HFF-Myc (cell line): ENCODE results near the gene JMJD6.
"Not testable (repeated sequence)": the region's sequence is repeated elsewhere in the genome, so short reads cannot be mapped to it uniquely, and the experiment has no call there.

Source experiments
- DNase-seq: peaks from one replicate; pipeline ENCODE4 v3.0.0-alpha.2; 2011; ENCODE audit warnings: low read depth; ENCODE audit errors: extremely low read depth
- H3K4me3 ChIP-seq: replicated peaks from 2 replicates; pipeline ENCODE4 v1.5.1; 2011; ENCODE audit warnings: low read depth, mild to moderate bottlenecking, control low read depth, low read length
- TF ChIP-seq, protein P1 (sequence below): IDR thresholded peaks from 2 replicates; pipeline ENCODE4 v1.5.1; 2012; ENCODE audit warnings: mild to moderate bottlenecking, low read depth, low read length, control low read depth; ENCODE audit errors: missing control alignments

Gene JMJD6

DNA sequence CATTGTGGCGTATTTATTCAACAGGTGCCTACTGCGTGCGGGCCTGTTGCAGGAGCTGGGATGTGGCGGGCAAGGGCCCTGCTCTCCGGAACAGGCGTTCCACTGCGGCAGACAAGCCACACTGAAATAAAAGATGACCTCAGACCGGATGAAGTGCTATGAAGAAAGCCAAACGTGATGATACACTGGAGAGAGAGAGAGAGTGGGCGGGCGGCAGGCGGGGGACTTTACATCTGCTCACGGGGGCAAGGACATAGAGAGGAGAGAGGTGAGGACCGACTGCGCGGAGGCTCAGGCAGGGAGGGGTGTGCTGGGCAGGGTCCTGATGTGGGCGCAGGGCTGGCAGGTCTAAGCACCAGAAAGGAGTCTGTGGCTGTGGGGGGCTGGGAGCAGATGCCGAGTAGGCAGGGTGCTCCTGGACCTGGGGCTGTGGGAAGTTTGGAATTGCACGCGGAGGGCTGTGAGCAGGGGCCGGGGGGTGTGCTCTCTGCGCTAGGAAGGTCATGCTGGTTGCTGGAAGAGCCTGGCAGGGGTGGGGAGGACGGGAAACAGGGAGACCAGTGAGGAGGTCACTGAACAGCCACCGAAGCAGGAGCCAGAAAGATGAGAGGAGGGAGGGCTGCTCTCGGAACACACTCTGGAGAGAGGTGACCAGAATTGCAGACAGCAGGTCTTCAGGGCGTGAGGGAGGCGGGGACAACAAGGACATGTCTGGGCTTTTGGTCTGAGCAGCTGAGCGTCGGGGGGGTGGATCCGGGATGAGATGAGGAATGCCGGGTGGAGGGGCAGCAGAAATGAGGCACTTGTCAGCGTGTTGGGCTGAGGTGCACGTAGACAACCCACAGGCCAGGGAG, 25.6 kb downstream of the JMJD6 start:
- peak; percentile 48 for DNase-seq
- H3K4me3 ChIP-seq = peak overlapping the region; percentile 37
- TF ChIP-seq, protein P1, sequence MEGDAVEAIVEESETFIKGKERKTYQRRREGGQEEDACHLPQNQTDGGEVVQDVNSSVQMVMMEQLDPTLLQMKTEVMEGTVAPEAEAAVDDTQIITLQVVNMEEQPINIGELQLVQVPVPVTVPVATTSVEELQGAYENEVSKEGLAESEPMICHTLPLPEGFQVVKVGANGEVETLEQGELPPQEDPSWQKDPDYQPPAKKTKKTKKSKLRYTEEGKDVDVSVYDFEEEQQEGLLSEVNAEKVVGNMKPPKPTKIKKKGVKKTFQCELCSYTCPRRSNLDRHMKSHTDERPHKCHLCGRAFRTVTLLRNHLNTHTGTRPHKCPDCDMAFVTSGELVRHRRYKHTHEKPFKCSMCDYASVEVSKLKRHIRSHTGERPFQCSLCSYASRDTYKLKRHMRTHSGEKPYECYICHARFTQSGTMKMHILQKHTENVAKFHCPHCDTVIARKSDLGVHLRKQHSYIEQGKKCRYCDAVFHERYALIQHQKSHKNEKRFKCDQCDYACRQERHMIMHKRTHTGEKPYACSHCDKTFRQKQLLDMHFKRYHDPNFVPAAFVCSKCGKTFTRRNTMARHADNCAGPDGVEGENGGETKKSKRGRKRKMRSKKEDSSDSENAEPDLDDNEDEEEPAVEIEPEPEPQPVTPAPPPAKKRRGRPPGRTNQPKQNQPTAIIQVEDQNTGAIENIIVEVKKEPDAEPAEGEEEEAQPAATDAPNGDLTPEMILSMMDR = no peak

DNA sequence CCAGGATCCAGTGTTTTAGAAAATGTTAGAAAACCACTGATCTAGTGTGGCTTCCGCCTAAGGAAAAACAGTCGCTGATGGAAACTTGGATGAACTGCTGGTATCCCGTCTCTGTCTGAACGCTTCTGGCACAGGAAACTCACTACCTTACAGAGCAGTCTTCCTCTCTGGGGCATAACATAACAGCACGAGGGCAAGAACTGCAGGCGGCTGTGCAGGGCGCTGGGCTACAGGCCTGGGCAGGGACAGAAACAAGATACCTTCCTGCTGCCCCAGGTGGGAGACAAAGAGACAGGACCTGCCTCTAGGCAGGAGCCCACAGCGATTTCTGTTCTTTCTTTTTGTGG, 26.2 kb downstream of the JMJD6 start:
- TF ChIP-seq, protein P1 = no peak
- H3K4me3 ChIP-seq = peak overlapping the region; percentile 37
- DNase-seq = no peak

DNA sequence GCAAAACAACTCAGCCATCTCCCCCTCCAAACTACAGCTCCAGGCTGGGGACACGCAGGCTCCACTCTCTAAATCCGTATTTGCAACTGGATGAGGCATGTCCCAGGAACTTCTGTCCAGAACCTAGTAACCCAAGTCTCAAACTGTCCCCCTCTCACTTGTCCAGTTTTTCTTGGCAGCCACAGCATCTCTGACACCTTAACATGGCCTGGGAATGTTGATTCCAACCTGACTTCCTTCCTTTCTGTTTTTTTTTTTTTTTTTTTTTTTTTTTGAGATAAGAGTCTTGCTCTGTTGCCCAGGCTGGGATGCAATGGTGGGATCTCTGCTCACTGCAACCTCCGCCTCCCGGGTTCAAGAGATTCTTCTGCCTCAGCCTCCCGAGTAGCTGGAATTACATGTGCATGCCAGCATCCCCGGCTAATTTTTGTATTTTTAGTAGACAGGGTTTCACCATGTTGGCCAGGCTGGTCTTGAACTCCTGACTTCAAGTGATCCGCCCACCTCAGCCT, 27.9 kb downstream of the JMJD6 start:
- H3K4me3 ChIP-seq, DNase-seq: not testable (repeated sequence)

DNA sequence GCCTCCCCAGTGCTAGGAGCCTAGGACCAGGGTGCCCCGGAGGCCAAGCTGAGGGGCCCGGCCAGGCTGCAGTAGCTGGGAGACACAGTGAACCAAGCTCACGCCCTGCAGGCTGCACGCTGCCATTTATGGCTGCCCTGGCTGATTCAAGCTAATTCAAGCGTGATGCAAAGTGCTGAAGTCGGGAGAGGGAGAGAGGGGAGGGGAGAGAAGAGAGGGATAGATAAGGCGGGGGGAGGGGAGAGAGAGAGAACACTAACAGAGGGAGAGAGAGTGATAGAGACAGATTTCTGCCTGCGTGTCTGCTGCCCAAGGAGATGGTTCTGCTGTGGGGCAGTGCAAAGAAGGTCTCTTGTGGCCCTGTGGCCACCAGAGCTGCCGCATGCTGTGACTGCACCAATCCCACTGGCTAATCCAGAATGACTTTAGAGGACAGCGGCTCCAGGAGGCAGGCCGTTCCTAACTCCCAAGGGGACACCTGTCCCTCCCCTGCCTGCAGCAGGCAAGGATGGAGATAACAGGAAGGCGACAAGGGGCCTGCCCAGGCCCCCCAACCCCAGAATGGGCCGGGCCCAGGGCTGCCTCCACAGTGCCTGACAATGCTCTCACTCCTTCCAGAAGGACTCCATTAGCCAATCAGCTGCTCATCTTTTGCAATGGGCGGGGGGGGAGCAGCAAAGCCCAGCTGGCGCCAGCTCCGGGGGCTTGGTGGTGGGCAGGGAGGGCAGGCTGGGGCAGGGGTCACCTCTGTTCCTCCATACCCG, 28.5 kb downstream of the JMJD6 start:
- no peak for DNase-seq
- H3K4me3 ChIP-seq = no peak overlapping the region
- TF ChIP-seq, protein P1 = no peak

DNA sequence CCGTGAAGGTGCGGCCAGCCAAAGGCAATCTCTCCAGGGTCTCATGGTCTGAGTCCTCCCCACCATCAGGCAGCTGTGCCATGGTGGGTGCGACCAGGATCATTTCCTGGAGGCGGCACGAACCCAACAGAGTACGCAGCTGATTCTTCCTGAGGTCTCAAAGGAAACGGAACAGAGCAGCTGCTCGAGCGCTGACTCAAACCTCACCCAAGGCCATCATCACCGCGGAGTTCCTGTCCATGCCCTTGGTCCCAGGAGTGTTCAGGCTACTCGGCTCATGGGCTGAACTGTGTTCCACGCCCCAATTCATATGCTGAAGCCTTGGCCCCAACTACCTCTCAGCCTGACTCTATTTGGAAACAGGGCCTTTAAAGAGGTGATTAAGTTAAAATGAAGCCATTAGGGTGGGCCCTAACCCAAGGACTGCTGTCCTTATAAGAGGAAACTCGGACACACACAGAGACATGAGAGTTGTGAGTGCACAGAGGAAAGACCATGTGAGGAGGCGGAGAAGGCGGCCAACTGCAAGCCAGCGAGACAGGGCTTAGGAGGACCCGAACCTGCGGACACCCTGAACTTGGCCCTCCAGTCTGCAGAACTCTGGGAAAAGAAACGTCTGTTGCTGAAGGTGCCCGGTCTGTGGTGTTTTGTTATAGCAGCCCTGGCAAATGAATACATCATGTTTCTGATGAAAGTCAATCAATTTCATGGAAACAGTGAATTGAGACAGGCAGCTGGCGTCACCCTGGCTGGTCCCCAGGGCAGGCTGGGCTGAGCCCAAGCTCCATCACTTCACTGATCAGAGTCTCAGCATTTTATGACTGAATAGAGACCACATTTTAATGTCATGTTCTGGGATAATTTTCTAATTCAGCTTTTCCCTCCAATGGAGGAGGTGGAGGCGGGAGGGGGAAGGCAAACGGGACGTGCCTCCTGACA, 29.4 kb downstream of the JMJD6 start:
- DNase-seq = no peak
- no peak overlapping the region for H3K4me3 ChIP-seq

DNA sequence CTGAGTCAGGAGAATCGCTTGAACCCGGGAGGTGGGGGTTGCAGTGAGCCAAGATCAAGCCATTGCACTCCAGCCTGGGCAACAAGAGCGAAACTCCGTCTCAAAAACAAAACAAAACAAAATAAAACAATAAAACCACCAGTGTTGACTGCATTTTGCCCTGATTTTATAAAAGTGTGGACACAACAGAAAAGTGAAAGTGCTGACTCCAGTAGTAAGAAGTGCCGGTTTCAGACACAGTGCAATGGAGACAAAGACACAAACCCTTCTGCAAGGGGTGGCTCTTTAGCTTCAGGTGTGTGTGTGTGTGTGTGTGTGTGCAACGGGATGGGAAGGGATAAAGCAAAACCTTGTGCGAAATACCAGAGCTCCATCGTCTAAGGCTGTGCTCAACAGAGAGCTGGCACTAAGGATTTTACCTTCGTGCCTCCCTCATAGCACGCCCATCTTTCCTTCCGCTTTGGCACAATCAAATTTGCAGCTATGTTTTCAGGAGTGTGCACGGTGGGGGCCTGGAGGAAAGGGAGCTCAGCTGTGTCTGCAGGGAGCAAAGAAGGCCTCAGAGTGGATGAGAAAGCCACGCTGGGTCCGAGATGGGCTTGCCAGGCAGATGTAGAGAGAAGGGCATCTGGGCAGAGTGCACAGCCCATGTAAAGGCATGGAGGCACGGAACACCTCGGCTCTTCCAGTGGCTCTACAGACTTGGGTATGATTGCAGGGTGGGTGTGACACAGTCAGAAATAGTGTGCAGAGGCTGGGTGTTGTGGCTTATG, 31.2 kb downstream of the JMJD6 start:
- TF ChIP-seq, protein P1 = no peak
- DNase-seq = no peak
- no peak overlapping the region for H3K4me3 ChIP-seq

More for the DNA sequence above, 29.4 kb downstream of the JMJD6 start:
- TF ChIP-seq, protein P1 = no peak
